ENCODE results near the gene SCYGR4.

SCYGR4 gene

DNA sequence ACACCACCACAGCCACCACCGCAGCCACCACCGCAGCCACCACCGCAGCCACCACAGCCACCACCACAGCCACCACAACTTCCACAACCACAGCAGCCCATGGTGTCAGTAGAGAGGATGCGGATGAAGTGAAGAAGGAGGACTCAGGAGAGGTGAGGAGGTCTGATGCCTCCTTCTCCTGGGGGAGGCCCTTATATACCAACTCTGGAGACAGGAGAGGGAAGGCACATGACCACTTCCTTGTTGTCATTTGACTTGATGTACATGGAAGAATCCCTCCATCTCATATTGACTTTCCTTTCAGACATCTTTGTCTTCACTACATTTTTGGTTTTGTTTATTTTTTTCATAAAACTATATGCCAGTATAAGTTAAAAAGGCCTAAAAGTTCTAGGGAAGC lies 2.6 kb upstream of the SCYGR4 start, which contains the start of gene SCYGR3:
Gene SCYGR3 (minus strand): TSS at position 101 of the 400 bp plus-strand sequence. CDS start 0 bp downstream, at position 101.
- Histone ChIP-seq H4K20me1 (ENCODE audit: insufficient read depth, low read length) (no peaks in the 10 kb centered on the region), H3K4me1 (ENCODE audit: insufficient read depth, low read length, severe bottlenecking) (no peaks in the 10 kb centered on the region)

DNA sequence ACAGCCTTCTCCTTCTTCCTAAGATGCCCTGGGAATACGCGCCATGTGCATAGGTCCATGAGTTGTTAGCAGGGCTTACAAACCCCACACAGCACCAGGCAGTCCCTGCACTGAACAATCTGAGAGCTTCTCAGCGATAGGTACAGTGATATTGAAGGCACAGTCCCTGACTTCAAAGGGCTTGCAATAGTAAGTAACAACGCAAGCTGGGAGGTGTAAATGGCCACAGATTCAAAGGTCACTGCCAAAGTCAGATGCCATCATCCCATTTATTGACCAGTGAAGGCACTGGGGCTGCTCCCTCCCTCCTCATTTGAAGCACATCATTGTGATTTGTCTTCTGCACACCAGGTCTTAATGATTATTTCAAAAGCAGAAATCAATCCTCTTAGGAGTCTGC lies 2.1 kb upstream of the SCYGR4 start:
- no peaks in the 10 kb centered on the region for H3K79me2 ChIP-seq (ENCODE audit: insufficient read depth, low read length)
- H4K20me1 ChIP-seq (ENCODE audit: insufficient read depth, low read length): no peaks in the 10 kb centered on the region
- H3K4me1 ChIP-seq (ENCODE audit: insufficient read depth, low read length, severe bottlenecking): no peaks in the 10 kb centered on the region
- H3K27ac ChIP-seq (ENCODE audit: low read depth, low read length, poor library complexity, severe bottlenecking): no peak overlapping the region
- no peak overlapping the region for H3K4me2 ChIP-seq (ENCODE audit: low read length)
- no peak overlapping the region for H2AFZ ChIP-seq (ENCODE audit: low read length)
- no peak overlapping the region for H3K4me3 ChIP-seq (ENCODE audit: low read depth, low read length, poor library complexity, severe bottlenecking)
- H3K9ac ChIP-seq (ENCODE audit: low read length): no peak overlapping the region
- H3F3A ChIP-seq (ENCODE audit: insufficient read depth, low read length): no peaks in the 10 kb centered on the region
- H3K36me3 ChIP-seq (ENCODE audit: insufficient read depth, low read length): no peaks in the 10 kb centered on the region
- no peaks in the 10 kb centered on the region for H3K27me3 ChIP-seq (ENCODE audit: insufficient read depth, low read length)
- H3K9me2 ChIP-seq (ENCODE audit: low read depth, low read length): no peaks in the 10 kb centered on the region
- no peak for TF ChIP-seq EZH2 (IDR thresholded peaks at IDR 0.05; ENCODE audit: borderline replicate concordance, low read length)
- TF ChIP-seq CTCF (IDR thresholded peaks at IDR 0.05; ENCODE audit: low read length): no peak
- H3K9me3 ChIP-seq (ENCODE audit: low read length): no peaks in the 10 kb centered on the region

More for the DNA sequence above, 2.6 kb upstream of the SCYGR4 start, which contains the start of gene SCYGR3:
- Histone ChIP-seq H3K4me2 (ENCODE audit: low read length) (no peak within 1 kb of the TSS), H3K9me2 (ENCODE audit: low read depth, low read length) (no peaks in the 10 kb centered on the region), H3K36me3 (ENCODE audit: insufficient read depth, low read length) (no peaks in the 10 kb centered on the region), H3K9ac (ENCODE audit: low read length) (no peak within 1 kb of the TSS), H3K79me2 (ENCODE audit: insufficient read depth, low read length) (no peaks in the 10 kb centered on the region), H3K27ac (ENCODE audit: low read depth, low read length, poor library complexity, severe bottlenecking) (no peak within 1 kb of the TSS), H3K27me3 (ENCODE audit: insufficient read depth, low read length) (no peaks in the 10 kb centered on the region), H3K4me3 (ENCODE audit: low read depth, low read length, poor library complexity, severe bottlenecking) (no peak within 1 kb of the TSS), H3K9me3 (ENCODE audit: low read length) (no peaks in the 10 kb centered on the region), H3F3A (ENCODE audit: insufficient read depth, low read length) (no peaks in the 10 kb centered on the region), H2AFZ (ENCODE audit: low read length) (no peak within 1 kb of the TSS)
- TF ChIP-seq EZH2 (IDR thresholded peaks at IDR 0.05; ENCODE audit: borderline replicate concordance, low read length) (no peak), CTCF (IDR thresholded peaks at IDR 0.05; ENCODE audit: low read length) (no peak)

GRCh38 chr2:227615906-227616305 lies 1.4 kb upstream of the SCYGR4 start:
- Histone ChIP-seq H3K36me3 (ENCODE audit: insufficient read depth, low read length) (no peaks in the 10 kb centered on the region), H3K27me3 (ENCODE audit: insufficient read depth, low read length) (no peaks in the 10 kb centered on the region), H3K9me2 (ENCODE audit: low read depth, low read length) (no peaks in the 10 kb centered on the region), H2AFZ (ENCODE audit: low read length) (no peak overlapping the region), H3K9me3 (ENCODE audit: low read length) (no peaks in the 10 kb centered on the region), H3K4me1 (ENCODE audit: insufficient read depth, low read length, severe bottlenecking) (no peaks in the 10 kb centered on the region), H3K4me2 (ENCODE audit: low read length) (no peak overlapping the region), H3K27ac (ENCODE audit: low read depth, low read length, poor library complexity, severe bottlenecking) (no peak overlapping the region), H4K20me1 (ENCODE audit: insufficient read depth, low read length) (no peaks in the 10 kb centered on the region), H3K4me3 (ENCODE audit: low read depth, low read length, poor library complexity, severe bottlenecking) (no peak overlapping the region), H3F3A (ENCODE audit: insufficient read depth, low read length) (no peaks in the 10 kb centered on the region), H3K9ac (ENCODE audit: low read length) (no peak overlapping the region), H3K79me2 (ENCODE audit: insufficient read depth, low read length) (no peaks in the 10 kb centered on the region)
- TF ChIP-seq CTCF (IDR thresholded peaks at IDR 0.05; ENCODE audit: low read length) (no peak), EZH2 (IDR thresholded peaks at IDR 0.05; ENCODE audit: borderline replicate concordance, low read length) (no peak)
